ENCODE measurements around the gene ACAP3. TPM values are rescaled to one million over a fixed set of nuclear protein-coding genes. Genes with fewer than 3 reads are reported as not detected.
"Not testable (repeated sequence)": the region's sequence is repeated elsewhere in the genome, so short reads cannot be mapped to it uniquely, and the experiment has no call there.

Gene ACAP3
- total and polyA plus RNA-seq, 8 donors, result 30.8 to 73.6 (median 44.2) TPM

DNA sequence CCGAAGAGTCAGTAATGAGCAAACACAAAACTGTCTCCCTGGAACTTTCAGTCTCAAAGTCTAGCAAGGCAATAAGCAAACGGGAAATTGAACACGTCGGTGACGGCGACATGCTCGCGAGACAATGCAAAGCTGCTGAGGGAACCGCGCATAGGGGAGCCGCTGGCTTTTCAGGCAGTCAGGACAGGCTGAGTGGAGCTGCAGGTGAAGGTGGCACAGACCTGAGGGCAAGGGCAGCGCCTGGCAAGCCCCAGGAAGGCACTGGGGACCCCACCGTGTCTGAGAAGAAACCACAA, 11.9 kb upstream of the ACAP3 start:
- peaks cover 0 to 64% of the 10 kb centered on the region in 2 donors for H3K36me3 ChIP-seq
- peaks cover 7 to 47% of the 10 kb centered on the region in 2 donors for H3K4me1 ChIP-seq
- DNase-seq, result no peak
- TF ChIP-seq, protein P1, sequence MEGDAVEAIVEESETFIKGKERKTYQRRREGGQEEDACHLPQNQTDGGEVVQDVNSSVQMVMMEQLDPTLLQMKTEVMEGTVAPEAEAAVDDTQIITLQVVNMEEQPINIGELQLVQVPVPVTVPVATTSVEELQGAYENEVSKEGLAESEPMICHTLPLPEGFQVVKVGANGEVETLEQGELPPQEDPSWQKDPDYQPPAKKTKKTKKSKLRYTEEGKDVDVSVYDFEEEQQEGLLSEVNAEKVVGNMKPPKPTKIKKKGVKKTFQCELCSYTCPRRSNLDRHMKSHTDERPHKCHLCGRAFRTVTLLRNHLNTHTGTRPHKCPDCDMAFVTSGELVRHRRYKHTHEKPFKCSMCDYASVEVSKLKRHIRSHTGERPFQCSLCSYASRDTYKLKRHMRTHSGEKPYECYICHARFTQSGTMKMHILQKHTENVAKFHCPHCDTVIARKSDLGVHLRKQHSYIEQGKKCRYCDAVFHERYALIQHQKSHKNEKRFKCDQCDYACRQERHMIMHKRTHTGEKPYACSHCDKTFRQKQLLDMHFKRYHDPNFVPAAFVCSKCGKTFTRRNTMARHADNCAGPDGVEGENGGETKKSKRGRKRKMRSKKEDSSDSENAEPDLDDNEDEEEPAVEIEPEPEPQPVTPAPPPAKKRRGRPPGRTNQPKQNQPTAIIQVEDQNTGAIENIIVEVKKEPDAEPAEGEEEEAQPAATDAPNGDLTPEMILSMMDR (IDR thresholded peaks at IDR 0.05), result no peak
- no peaks in the 10 kb centered on the region for H3K27me3 ChIP-seq
- no peak overlapping the region for H3K27ac ChIP-seq
- H3K4me3 ChIP-seq, result no peak overlapping the region
- ATAC-seq, result no peak
- no peaks in the 10 kb centered on the region for H3K9me3 ChIP-seq
- intact Hi-C loops (cut with DNase I), result no loop called here

DNA sequence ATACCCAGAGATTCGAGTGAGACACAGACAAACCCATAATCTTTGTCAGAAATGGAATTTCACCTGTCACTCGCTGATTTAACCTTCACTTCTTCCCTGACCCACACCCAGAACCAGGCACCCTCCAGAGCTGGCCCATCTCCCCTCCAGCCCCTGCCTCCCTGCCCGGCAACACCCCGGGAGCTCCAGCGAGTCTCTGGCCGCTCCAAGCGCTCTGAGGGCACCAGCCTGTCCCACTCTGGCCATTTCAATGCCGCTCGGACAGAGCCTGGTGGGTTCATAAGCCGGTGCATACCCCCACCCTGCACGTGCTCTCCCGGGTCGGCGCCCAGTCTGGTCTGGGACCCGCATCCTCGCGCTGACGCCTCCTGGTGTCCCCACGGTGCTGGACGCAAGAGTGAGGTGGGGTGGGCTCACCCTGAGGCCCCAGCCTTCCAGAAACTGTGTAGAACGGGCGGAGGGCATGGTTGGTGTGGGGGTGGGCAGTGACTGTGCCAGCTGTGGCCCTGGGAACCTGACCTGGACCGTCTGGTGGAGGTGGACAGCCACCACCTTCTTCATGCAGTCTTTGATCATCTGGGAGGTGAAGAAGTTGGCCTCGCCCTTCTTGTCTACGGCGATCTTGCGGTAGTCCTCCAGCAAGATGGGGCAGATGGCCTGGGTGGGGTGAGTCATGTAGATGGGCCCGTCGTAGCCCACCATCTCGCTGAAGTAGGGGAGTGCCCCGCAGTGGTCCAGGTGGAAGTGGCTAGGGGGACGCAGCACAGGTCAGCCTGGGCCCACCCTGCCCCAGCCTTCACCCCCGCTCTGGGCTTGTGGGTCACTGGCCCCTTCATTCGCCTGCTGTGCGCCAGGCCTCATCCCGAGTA, 11.3 kb upstream of the ACAP3 start:
- Histone ChIP-seq H3K27me3 (no peaks in the 10 kb centered on the region), H3K4me1 (peaks cover 7 to 47% of the 10 kb centered on the region in 2 donors), H3K9me3 (no peaks in the 10 kb centered on the region), H3K36me3 (peaks cover 0 to 70% of the 10 kb centered on the region in 2 donors), H3K27ac (peak overlapping the region; percentile 38 to 65), H3K4me3 (no peak overlapping the region)
- DNase-seq, result no peak
- TF ChIP-seq, protein P1 (IDR thresholded peaks at IDR 0.05), result no peak
- intact Hi-C loops (cut with DNase I), result no loop called here
- ATAC-seq, result no peak

DNA sequence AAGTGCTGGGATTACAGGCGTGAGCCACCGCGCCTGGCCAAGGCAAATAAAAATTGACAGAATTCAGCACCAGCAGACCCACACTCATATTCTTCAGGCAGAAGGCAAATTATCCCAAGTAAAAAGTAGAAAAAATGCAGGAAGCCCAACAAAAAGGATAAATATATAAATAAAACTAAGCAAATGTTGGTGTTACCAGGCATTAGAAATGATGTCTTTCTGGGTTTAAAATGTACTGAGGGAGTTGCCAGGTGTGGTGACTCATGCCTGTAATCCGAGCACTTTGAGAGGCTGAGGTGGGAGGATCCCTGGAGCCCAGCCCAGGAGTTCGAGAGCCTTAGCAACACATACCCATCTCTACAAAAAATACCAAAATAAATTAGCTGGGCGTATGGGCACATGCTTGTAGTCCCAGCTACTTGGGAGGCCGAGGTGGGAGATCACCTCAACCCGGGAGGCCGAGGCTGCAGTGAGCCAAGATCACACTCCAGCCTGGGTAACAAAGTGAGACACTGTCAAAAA, 10.5 kb upstream of the ACAP3 start:
- Histone ChIP-seq H3K27ac (peak overlapping the region; percentile 38 to 65), H3K9me3 (no peaks in the 10 kb centered on the region), H3K4me3 (no peak overlapping the region), H3K27me3 (no peaks in the 10 kb centered on the region), H3K36me3 (peaks cover 0 to 78% of the 10 kb centered on the region in 2 donors), H3K4me1 (peaks cover 7 to 42% of the 10 kb centered on the region in 2 donors)
- peak; percentile 88 for ATAC-seq
- intact Hi-C loops (cut with DNase I), result no loop called here
- TF ChIP-seq, protein P1 (IDR thresholded peaks at IDR 0.05), result no peak
- DNase-seq, result peak in 2 of 4 donors; percentile 60 to 83

DNA sequence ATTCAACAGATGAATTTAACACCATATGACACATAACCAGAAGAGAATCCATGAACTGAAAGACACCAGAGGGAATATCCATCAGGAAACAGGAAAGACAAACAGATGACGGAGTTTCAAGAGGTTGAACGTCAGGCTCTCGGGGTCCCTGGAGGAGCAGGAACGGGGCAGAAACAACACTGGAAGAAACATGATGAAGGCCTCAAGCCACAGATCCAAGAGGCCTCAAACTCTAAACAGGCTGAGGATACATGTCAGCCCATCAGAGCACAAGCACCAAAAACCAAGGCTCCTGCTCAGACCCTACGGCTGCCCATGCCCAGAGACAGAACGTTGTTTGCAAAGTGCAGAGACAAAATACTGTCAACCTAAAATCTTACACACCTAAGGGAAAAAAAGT, 9.7 kb upstream of the ACAP3 start:
- intact Hi-C loops (cut with DNase I), result no loop called here
- DNase-seq, result no peak
- Histone ChIP-seq H3K9me3 (no peaks in the 10 kb centered on the region), H3K27ac (peak overlapping the region; percentile 38 to 65), H3K36me3 (peaks cover 0 to 86% of the 10 kb centered on the region in 2 donors), H3K4me1 (peaks cover 7 to 36% of the 10 kb centered on the region in 2 donors), H3K27me3 (no peaks in the 10 kb centered on the region), H3K4me3 (no peak overlapping the region)
- TF ChIP-seq, protein P1 (IDR thresholded peaks at IDR 0.05), result no peak
- ATAC-seq, result no peak

DNA sequence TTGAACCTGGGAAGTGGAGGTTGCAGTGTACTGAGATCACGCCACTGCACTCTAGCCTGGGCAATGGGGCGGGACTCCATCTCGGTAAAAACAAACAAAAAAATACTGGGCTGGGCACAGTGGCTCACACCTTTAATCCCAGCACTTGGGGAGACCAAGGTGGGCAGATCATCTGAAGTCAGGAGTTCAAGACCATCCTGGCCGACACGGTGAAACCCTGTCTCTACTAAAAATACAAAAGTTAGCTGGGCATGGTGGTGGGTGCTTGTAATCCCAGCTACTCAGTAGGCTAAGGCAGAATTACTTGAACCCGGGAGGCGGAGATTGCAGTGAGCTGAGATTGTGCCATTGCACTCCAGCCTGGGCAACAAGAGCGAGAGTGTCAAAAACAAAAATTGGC, 8.5 kb upstream of the ACAP3 start:
- intact Hi-C loops (cut with DNase I); H3K27me3 ChIP-seq; H3K27ac ChIP-seq; H3K4me3 ChIP-seq; DNase-seq; H3K9me3 ChIP-seq; ATAC-seq: not testable (repeated sequence)
- H3K36me3 ChIP-seq, result peaks cover 0 to 93% of the 10 kb centered on the region in 2 donors
- peaks cover 7 to 26% of the 10 kb centered on the region in 2 donors for H3K4me1 ChIP-seq

All from left lung (tissue), 10 donors.